Mononuclear cell (primary cell): ENCODE measurements around the gene POLR1G. TPM values are rescaled to one million over a fixed set of nuclear protein-coding genes. Genes with fewer than 3 reads are reported as not detected.

Experiments used
- H3K27me3 ChIP-seq: 2 replicates; pipeline ENCODE4 v1.6.0; 2011; ENCODE audit warnings: low read length, control low read depth; ENCODE audit not compliant: insufficient read depth
- H3K4me1 ChIP-seq: 2 replicates; pipeline ENCODE4 v1.5.1; 2011; ENCODE audit warnings: mild to moderate bottlenecking, low read length, control low read depth; ENCODE audit not compliant: insufficient read depth
- H3K4me3 ChIP-seq: 2 replicates; pipeline ENCODE4 v1.5.1; 2011; ENCODE audit warnings: mild to moderate bottlenecking, low read length, moderate library complexity
- H3K9me3 ChIP-seq: 2 replicates; pipeline ENCODE4 v1.5.1; 2011; ENCODE audit warnings: low read depth, mild to moderate bottlenecking, control low read depth, low read length
- total RNA-seq: library from RNA; depleted of rRNA; stranded (reverse); fragments of >200 nt; gene quantifications from one replicate; pipeline ENCODE4 v1.2.3, GENCODE V29; 2012

Gene POLR1G
- total RNA-seq, 1 donor, result 0.10 TPM

DNA sequence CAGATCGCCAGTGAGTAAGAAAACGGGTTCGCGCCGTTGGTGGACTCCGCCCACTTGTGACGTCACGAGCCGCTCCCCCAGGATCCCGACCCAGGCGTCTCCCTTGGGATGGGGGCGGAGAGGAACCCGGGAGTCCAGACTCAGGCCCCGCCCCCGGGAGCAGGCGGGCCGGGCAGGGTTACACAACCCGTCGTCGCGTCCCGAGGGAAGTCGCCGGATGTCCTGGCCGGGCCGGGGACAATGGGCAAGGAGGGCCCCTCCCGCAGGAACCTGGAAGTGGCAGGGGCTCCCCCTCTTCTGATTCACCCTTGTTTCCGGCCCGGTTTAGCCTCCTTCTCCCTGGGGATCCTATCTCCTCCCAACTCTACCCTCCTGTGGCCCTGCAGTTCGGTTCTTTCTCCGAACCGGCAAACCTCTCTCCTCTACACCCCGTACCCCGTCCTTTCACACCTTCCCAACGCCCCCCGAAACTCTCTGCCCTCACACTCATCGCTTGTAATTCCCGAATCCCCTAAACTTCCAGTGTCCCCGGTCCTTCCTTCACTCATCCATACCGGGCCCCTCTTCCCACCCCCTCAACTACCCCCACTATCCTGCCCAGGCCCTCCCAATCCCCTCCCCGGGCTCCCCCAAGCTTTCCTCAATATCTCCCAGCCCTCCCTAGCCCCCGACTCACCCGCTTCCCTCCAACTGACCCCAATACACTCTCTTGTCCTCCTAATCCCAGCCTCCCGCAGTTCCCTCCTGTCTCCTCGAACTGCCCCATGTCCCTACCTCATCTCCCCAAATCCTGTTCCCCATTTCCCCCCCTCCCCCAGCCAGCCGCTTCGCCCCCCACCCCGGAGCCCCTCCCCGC, 37.2 kb downstream of the POLR1G start:
- H3K27me3 ChIP-seq, result no peaks in the 10 kb centered on the region
- peak overlapping the region; percentile 31 for H3K4me3 ChIP-seq
- H3K9me3 ChIP-seq, result no peaks in the 10 kb centered on the region
- H3K4me1 ChIP-seq, result peaks cover 45% of the 10 kb centered on the region

DNA sequence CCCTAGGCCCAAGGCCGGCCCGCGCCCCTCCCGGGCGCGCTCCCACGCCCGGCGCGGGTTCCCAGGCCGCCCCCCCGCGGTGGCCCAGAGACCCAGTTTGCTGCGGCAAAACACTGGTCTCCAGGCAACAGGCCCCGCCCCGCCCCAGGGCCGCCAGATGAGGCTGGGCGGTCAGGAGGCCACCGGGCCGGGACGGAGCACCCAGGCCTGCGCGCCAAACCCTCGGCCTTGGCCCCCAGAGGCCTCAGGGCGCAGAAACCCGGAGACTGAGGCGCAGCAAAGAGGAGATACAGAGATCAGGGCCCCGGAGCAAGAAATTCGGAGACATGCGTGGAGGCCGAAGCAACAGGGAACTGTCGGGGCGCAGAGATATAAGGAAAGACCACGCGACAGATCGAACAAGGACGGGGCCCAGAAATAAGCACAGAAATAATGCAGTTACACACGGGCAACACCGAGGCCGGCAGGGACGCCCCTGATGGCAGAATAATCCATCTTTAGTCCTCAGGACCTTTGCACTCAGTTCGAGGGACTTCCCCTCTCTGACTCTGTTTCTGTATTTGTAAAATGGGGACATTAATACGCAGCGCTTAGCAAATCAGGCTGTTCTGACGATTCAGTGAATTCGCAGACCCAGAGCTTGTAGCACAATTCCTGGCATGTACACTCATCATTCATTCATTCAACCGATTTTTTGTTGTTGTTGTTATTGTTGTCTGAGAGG, 38.0 kb downstream of the POLR1G start:
- H3K9me3 ChIP-seq, result no peaks in the 10 kb centered on the region
- H3K4me1 ChIP-seq, result peaks cover 46% of the 10 kb centered on the region
- H3K27me3 ChIP-seq, result no peaks in the 10 kb centered on the region
- H3K4me3 ChIP-seq, result peak overlapping the region; percentile 17

DNA sequence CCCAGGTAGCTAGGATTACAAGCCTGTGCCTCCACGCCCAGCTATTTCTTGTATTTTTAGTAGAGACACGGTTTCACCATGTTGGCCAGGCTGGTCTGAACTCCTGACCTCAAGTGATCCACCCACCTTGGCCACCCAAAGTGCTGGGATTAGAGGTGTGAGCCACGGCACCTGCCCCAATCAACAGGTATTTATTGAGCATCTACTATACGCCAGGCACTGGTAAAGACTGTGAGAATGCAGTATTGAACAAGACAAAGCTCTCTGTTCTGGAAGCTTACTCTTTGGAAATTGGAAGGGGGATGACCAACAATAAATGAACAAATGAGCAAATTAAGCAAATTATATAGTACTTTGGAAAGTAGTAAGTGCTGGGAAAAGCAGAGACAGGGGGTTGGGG, 38.7 kb downstream of the POLR1G start:
- no peak overlapping the region for H3K4me3 ChIP-seq
- H3K4me1 ChIP-seq, result peaks cover 51% of the 10 kb centered on the region
- no peaks in the 10 kb centered on the region for H3K9me3 ChIP-seq
- H3K27me3 ChIP-seq, result no peaks in the 10 kb centered on the region

DNA sequence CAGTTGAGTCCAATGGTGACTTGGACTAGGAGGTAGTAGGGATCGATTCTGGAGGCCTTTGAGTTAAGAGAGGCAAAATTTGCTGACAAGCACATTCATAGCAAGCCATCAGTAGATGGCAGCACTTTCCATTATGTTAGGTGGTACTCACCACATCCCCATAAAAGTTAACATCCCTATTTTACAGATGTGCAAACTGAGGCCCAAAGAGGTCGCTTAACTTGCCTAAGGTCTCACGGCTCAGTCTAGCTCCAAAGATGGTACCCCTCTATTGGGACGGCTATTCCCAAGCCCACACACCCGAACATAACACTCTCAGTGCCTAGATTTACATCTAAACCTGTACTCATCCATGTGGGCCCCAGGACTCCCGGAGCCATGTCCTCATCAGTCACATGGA, 39.9 kb downstream of the POLR1G start:
- H3K4me3 ChIP-seq, result no peak overlapping the region
- no peaks in the 10 kb centered on the region for H3K9me3 ChIP-seq
- H3K4me1 ChIP-seq, result peaks cover 55% of the 10 kb centered on the region
- no peaks in the 10 kb centered on the region for H3K27me3 ChIP-seq

GRCh38 chr19:45446944-45447343, 40.5 kb downstream of the POLR1G start:
- peaks cover 59% of the 10 kb centered on the region for H3K4me1 ChIP-seq
- H3K4me3 ChIP-seq, result no peak overlapping the region
- H3K27me3 ChIP-seq, result no peaks in the 10 kb centered on the region
- no peaks in the 10 kb centered on the region for H3K9me3 ChIP-seq

GRCh38 chr19:45448425-45448756, 41.9 kb downstream of the POLR1G start:
- H3K4me1 ChIP-seq, result peaks cover 52% of the 10 kb centered on the region
- no peaks in the 10 kb centered on the region for H3K9me3 ChIP-seq
- no peak overlapping the region for H3K4me3 ChIP-seq
- peaks cover 3% of the 10 kb centered on the region for H3K27me3 ChIP-seq

- no peak overlapping the region for H3K4me3 ChIP-seq
- H3K9me3 ChIP-seq, result no peaks in the 10 kb centered on the region
- H3K4me1 ChIP-seq, result peaks cover 52% of the 10 kb centered on the region
- H3K27me3 ChIP-seq, result peaks cover 3% of the 10 kb centered on the region
Measured at GRCh38 chr19:45448887-45449299, 42.4 kb downstream of the POLR1G start.

DNA sequence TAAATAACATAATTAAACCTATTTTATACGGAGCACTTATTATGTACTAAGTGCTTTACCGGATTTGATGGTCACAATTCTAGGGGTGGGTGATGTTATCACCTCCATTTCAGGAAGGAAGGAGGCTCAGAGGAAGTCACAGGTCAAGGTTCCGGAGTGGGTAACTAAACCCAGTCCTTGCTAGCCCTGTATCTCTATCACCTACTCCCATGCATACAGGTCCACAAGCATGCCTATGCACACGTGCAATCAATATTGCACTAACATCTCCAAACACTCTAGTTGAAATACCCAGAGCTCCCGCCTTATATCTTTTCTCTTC, 43.5 kb downstream of the POLR1G start:
- H3K4me1 ChIP-seq, result peaks cover 54% of the 10 kb centered on the region
- H3K4me3 ChIP-seq, result peak overlapping the region; percentile 56
- peaks cover 3% of the 10 kb centered on the region for H3K27me3 ChIP-seq

GRCh38 chr19:45451131-45451849, 44.8 kb downstream of the POLR1G start:
- Histone ChIP-seq H3K27me3 (peaks cover 3% of the 10 kb centered on the region), H3K4me3 (peak overlapping the region; percentile 53), H3K9me3 (no peaks in the 10 kb centered on the region), H3K4me1 (peaks cover 65% of the 10 kb centered on the region)

More for the DNA sequence above, 43.5 kb downstream of the POLR1G start:
- H3K9me3 ChIP-seq, result no peaks in the 10 kb centered on the region

DNA sequence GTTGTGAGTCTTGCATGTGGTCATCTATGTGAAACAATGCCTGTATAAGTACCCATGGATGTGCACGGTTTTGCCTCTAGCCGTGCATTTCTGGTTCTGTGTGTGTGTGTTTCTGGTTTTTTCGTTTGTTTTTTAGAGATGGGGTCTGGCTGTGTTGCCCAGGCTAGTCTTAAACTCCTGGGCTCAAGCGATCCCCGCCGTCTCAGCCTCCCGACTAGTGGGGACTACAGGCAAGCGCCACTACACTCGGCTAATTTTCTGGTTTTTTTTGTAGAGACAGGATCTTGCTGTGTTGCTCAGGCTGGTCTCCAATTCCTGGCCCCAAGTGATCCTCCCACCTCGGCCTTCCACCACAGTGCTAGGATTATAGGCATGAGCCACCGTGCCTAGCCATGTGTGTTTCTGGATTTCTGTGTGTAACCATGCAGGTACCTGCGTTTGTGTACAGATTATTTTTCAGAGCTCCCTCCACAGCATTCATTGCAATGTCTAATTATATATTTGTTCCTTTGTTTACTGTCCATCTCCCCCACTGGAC, 45.5 kb downstream of the POLR1G start:
- Histone ChIP-seq H3K4me3 (no peak overlapping the region), H3K4me1 (peaks cover 72% of the 10 kb centered on the region), H3K27me3 (peaks cover 3% of the 10 kb centered on the region), H3K9me3 (no peaks in the 10 kb centered on the region)

GRCh38 chr19:45455707-45456499, 49.5 kb downstream of the POLR1G start:
- H3K9me3 ChIP-seq, result no peaks in the 10 kb centered on the region
- peaks cover 55% of the 10 kb centered on the region for H3K4me1 ChIP-seq
- peaks cover 3% of the 10 kb centered on the region for H3K27me3 ChIP-seq
- H3K4me3 ChIP-seq, result no peak overlapping the region

- Histone ChIP-seq H3K4me1 (peaks cover 49% of the 10 kb centered on the region), H3K4me3 (no peak overlapping the region)
Measured at GRCh38 chr19:45456500-45456815, 50.0 kb downstream of the POLR1G start.

DNA sequence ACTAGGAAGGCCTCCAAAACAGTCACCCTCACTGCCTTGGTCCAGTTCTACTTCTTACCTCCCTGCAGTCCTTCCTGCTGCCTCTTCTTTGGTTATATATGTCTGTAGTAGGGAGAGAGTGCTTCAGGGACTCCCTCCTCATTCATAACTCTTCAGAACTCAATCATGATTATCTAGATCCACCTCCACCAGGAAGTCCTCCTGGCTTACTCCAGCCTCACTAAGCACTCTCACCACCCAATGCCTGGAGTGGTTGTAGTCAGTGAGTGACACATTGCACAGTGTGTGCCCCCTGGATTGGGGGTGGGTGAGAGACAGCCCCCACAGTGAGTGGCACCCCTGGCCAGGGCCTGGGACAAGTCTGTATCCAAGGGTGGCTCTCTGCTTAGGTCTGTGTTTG, 51.3 kb downstream of the POLR1G start:
- H3K4me3 ChIP-seq, result no peak overlapping the region
- H3K9me3 ChIP-seq, result no peaks in the 10 kb centered on the region
- no peaks in the 10 kb centered on the region for H3K27me3 ChIP-seq
- peaks cover 37% of the 10 kb centered on the region for H3K4me1 ChIP-seq

More at GRCh38 chr19:45456500-45456815, 50.0 kb downstream of the POLR1G start:
- H3K27me3 ChIP-seq, result peaks cover 3% of the 10 kb centered on the region
- no peaks in the 10 kb centered on the region for H3K9me3 ChIP-seq
